GM13976 (cell line): ENCODE data around the gene CHST7.

ENCODE experiments used
- DNase-seq: peaks from one replicate; pipeline ENCODE4 v3.0.0; 2012; ENCODE audit warnings: low spot score
- in situ Hi-C: fragments of 300-500 bp; cut with MboI; formaldehyde crosslinking; loops from one replicate; pipeline ENCODE4 v1.12.0; 2022; ENCODE audit warnings: low sequenced_read_pairs, mixed read lengths, inconsistent platforms; ENCODE audit not compliant: unreplicated experiment
- TF ChIP-seq, protein P1 (sequence below): IDR thresholded peaks from 2 replicates; pipeline ENCODE4 v1.5.1; 2012; ENCODE audit warnings: borderline replicate concordance, mild to moderate bottlenecking; ENCODE audit not compliant: insufficient read depth; ENCODE audit errors: extremely low read depth, missing control alignments, control extremely low read depth

Gene CHST7

DNA sequence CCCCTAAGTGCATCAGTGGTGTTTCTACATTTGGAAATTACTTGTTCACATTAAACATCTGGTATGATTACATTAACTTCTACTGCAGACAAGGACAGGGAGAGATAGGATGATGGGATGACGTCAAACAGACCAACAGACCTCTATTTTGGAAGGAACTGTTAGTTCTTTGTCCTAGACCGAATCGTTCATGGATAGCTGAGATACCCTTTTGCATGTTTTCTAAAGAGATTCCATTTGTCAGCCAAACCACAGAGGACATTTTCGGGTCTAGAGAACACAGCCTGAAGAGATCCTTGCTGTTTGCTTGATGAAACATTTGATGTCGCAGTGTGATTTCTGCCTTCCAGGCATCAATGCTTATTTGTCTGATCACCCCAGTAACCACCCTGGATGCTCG lies 27.7 kb downstream of the CHST7 start:
- TF ChIP-seq, protein P1, sequence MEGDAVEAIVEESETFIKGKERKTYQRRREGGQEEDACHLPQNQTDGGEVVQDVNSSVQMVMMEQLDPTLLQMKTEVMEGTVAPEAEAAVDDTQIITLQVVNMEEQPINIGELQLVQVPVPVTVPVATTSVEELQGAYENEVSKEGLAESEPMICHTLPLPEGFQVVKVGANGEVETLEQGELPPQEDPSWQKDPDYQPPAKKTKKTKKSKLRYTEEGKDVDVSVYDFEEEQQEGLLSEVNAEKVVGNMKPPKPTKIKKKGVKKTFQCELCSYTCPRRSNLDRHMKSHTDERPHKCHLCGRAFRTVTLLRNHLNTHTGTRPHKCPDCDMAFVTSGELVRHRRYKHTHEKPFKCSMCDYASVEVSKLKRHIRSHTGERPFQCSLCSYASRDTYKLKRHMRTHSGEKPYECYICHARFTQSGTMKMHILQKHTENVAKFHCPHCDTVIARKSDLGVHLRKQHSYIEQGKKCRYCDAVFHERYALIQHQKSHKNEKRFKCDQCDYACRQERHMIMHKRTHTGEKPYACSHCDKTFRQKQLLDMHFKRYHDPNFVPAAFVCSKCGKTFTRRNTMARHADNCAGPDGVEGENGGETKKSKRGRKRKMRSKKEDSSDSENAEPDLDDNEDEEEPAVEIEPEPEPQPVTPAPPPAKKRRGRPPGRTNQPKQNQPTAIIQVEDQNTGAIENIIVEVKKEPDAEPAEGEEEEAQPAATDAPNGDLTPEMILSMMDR: no peak
- in situ Hi-C loops: no loop called here
- no peak for DNase-seq

DNA sequence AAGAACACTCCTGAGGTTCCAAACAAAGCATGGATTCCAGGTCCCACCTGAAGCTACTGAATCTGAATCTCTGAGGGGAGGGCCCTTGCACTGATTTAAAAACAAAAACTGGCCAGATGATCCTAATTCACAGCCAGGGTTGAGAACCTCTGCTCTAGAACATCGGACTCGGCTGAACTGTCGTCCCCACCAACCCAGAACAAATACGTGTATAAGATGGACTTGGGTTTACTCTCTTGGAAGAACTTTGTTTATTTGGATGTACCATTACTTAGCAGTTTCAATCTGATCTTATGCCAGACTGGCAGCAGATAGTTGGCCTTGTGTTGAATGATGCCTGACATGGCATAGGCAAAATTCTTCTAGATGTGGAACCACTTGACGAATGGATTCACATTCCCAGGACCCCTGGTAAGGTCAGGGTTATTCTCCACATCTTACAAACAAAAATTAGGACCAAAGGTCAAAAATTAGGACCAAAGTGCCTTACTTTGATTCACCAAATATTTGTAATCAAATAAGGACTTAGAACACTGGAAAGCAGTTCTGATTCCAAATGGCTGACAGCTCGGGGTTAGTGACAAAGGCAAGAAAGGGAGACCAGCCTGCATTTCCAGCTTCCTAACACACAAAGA lies 29.0 kb downstream of the CHST7 start:
- in situ Hi-C loops: no loop called here
- TF ChIP-seq, protein P1: no peak
- DNase-seq: no peak

DNA sequence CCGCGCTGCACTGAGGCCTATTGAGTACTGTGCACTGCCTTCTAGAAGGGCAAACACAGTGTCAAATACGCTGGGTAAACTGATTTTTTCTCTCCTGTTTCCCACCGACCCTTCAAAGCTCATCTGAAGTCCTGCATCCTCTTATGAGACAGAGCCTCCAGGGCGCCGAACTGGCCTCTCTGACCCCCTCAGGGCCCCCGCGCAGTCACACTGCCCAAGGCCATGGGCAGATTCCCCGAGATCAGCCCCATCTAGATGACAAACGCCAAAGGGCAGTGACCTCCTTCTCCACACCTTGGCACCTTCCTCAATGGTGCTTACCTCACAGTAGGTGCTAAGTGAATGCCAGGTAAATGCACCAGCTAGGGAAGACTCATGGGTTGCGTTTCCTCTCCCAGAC lies 34.4 kb downstream of the CHST7 start:
- in situ Hi-C loops: no loop called here
- TF ChIP-seq, protein P1: no peak
- no peak for DNase-seq

DNA sequence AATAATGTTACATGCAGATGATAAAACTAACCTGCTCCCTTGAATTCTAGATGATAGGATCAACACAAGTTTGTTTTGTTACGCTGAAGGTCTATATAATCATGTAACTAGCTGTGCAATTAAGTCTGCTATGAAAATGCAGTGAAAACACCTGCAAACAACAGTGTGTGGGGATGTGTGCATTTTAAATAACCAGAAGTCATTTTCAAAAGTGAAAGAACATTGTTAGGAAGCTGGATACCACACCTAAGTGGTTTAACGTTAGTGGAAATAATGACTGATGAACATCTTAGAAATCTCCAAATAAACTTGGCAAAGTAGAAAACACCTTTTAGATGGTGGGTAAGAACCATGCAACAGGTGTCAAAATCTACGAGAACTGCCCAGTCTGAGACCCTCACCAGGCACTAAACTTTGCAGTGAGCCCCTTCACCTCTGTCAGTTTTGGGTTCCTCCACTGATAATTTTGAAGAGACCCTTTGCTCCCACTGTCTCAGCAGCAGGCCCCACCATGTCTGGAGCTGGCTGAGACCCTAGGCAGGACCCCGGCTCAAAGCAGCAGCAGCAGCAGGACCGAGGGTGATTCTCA lies 36.6 kb downstream of the CHST7 start:
- in situ Hi-C loops: no loop called here
- TF ChIP-seq, protein P1: no peak
- DNase-seq: no peak

DNA sequence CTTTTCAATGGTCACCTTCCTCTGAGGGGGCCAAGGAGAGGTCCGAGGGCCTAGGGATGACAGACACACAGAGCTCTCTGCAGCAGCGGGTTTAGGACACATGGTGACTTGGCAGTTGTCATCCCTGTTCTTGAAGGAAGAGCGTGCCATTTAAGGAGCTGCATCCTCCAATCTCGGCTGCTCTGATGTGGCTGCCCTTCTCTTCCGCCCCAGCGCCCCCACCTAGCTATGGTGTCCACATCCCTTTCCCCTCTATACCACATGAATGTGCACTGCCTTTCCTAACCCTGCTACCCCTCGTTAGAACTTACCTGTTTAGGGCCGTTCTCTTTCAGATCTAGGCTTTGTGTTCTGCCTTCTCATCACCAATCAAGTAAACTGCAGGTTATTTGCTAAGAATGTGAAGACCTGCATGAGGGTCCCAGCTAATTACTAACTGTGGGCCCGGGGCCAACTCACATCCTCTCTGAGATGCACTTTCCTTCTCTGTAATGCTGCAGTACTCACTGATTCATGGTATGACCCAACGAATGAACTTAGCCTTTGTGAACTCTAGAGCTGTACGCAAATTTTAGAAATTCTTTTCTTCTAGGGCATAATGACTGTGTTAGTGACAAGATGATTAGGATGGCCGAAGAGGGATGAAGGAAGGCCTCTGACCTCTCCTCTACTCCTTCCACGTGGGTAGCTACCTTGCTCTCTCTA lies 38.2 kb downstream of the CHST7 start:
- TF ChIP-seq, protein P1: no peak
- DNase-seq: no peak
- in situ Hi-C loops: no loop called here

DNA sequence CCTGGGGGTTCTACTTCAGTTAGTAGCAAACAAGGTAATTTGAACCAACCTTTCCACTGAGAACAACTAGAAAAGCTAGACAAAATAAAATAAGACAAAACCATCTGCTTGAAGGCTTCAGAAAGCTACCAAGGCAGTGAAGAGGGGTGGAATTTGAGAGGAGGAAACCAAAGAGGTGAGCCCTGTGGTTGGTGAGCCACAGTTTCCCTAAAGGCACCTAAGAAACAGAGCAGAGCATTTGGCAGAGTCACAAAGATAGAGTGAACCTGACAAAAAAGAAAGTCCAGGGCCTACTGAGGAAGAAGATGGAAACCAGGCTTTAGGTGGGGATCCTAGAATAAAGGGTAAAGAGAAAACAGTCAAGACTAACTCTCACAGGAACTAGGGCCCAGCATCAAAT lies 44.3 kb downstream of the CHST7 start:
- DNase-seq: no peak
- in situ Hi-C loops: no loop called here
- TF ChIP-seq, protein P1: no peak

DNA sequence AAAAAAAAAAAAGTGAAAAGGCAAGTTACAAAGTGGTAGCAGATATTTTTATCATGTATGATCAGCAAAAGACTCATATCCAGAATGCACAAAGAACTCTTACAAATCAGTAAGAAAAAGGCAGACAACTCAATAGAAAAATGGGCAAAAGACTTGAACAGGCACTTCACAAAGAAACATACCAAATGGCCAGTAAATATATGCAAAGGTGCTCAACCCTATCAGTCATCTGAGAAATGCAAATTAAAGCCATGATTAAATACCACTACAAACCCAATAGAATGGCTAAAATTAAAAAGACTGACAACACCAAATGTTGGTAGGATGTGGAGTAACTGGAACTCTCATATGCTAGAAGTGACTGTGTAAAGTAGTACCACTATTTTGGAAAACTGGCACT lies 45.4 kb downstream of the CHST7 start:
- in situ Hi-C loops: no loop called here
- TF ChIP-seq, protein P1: no peak
- no peak for DNase-seq
